Fibroblast of gingiva (primary cell): ENCODE measurements around the gene IFT20.
A peak's percentile ranks its signal among the peaks of the same experiment; 100 is the strongest.

Experiments used
- DNase-seq: peaks from one replicate; pipeline ENCODE4 v3.0.0-alpha.2; 2011; ENCODE audit warnings: low read depth

IFT20 gene

DNA sequence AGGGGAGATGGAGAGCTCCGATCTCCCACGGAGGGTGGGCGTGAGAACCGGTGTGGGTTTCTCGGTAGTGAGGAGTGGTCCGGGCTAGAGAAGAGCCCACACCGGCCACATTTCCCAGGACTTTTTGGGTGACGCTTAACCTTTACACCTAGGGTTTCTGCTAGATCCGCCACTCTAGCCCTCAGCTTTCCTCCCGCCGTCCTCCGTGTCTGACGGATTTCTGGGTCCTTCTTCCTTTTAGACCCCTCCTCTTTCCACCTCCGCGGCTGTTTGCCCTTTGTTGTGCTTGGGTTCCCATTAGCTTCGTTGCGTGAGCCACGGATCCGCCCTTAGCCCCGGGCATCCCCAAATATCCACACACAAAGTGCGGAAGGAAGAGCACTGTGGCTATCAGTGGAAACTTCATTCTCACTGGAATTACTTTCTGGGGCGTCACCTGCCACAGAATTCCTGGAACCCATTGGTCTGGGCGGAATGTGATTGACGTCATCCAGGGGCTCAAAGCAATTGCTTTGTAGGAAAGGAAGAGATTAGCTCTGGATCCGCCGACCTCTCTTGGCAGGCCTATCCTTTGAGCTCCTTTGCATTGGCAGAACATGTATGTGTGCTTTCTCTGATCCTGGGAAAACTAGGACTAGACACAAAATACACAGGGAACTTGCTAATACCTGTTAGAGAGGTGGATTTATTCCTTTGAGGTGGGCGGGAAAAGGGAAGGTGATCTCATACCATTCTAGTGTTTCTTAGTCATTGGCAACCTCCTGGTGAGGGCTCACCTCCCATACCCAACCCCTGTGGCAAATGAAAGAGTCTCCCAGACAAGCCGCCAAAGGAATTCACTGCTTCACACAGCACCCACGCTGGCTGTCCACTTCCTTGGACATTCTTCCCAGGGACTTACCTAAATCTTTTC is 943 bp upstream of the IFT20 start:
- DNase-seq = peak; percentile 71

GRCh38 chr17:28334666-28335200 is 539 bp downstream of the IFT20 start:
- DNase-seq = peak; percentile 15

GRCh38 chr17:28334171-28334570 is 1.1 kb downstream of the IFT20 start:
- DNase-seq = peak; percentile 20

DNA sequence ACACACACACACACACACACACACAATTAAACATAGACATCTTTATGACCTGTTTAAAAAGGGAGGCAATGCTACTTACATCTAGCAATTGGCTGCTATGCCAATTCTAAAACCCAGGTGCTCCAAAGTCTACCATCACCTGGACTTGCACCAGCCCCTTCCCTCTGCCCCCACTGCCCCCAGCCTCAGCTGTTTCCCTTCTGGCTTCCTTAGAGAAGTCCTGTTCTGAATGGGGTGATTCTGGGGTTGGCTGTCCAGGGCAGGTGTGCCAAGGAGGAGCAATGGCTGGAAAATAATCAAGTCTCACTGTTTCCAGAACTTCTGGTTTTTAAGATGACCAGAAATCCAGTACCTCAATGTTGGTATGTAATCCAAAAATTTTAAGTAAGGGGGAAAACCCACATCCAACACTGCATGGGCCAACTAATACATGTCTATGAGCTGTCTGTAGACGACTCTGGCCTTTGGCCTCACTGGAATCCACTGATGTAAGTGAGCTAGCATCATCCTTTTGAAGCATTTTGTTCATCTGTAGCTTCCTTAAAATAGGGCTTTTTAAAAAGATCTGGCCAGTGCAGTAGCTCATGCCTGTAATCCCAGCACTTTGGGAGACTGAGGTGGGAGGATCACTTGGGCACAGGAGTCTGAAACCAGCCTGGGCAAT is 2.1 kb downstream of the IFT20 start:
- DNase-seq = no peak

DNA sequence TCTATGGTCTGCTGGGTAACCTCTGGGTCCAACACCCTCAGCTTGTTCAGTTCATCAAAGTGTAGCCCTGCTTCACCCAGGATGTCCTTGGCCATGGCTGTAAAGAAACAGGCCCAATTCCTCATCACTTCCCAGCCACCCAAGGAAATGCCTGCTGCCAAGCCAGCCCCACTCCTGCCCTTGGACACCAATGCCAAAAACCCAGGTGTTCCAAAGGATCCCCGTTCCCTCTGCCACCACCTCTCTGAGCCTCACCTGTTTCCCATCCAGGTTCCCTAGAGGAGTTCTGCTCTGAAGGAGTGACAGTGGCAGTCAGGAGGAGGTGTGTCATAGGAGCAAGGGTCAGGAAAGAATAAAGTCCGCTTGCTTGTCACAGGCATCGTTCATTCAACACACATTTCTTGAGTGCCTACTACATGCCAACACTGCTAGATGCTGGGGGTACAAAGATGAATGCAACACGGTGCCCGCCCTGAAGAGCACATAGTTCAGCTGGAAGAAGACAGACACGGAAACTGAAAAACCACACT is 3.3 kb downstream of the IFT20 start:
- no peak for DNase-seq

- DNase-seq = no peak
These were observed 4.6 kb downstream of the IFT20 start for GRCh38 chr17:28330671-28331070.

DNA sequence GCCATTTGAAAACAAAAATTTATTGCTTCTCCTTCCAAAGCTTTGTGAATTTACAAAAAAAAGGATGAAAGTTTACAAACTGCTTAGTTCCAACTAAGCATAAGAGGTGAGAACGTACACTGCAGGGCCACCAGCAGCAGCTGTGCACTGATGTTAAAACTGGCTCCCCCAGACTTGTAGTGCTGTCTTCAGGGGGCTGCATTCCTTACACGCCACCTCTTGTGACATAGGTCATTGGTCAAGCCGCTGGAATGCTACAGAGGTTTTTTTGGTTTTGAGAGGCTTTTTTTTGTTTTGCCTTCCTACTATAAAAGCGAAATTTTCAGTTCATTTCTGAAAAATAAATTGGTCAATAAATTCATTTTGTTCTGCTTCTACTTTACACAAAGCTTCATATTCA is 6.9 kb downstream of the IFT20 start:
- DNase-seq = peak; percentile 19

DNA sequence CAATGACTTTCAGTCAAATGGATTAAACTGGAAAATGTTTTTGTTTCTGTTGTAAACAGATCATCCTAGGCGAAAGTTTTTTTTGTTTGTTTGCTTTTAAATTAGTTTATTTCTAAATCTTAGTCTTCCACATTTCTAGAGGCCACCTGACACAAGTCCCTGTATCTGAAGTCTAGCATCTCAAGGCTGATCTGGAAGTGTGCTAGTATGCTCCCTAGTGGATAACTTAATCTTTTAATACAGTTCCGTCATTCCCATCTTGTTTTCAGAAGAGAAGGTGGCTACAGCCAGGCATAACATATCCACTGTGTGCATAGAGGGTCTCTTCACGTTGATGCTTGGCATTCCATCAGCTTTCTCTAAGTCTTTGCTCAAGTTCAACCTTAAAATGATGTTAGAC is 7.6 kb downstream of the IFT20 start:
- peak; percentile 15 for DNase-seq

GRCh38 chr17:28327031-28327607 is 8.2 kb downstream of the IFT20 start:
- DNase-seq = no peak

- no peak for DNase-seq
These were observed 9.2 kb downstream of the IFT20 start for GRCh38 chr17:28326114-28326513.

GRCh38 chr17:28325211-28325610 is 10.1 kb downstream of the IFT20 start:
- no peak for DNase-seq

GRCh38 chr17:28324781-28325180 is 10.5 kb downstream of the IFT20 start:
- no peak for DNase-seq

- DNase-seq = no peak
These were observed 11.0 kb downstream of the IFT20 start for GRCh38 chr17:28324267-28324745.

DNA sequence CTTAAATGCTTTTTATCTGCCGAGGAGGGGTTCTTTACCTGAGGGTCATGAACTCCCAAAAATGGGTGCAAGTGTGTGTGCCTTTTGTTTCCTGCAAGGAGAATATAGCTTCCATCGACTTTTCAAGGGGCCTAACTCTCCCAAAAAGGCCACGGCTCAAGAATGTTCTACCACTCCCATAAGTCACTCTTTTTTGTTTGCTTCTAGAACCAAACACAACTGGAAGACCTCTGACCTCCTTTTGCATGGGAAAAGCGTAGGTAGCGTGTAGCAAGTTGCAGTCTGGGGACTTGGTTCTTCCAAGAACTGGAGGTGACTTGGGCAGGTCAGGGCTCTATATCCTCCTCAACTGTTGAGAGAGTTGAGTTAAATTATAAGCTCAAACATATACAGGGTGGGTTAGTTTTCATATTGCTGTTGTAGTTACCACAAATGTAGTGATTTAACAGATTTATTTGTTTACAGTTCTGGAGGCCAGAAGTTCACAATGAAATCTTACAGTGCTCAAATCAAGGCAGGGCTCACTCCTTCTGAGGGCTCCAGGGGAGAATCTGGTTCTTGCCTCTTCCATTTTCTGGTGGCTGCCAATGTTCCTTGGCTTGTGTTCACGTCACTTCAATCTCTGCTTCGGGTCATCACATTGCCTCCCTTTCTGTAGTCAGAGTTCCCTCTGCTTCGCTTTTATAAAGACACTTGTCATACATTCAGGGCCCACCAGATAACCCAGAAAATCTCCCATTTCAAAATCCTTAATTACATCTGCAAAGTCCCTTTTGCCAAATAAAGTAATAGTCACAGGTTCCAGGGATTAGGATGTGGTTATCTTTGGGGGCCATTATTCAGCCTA is 14.8 kb downstream of the IFT20 start:
- no peak for DNase-seq

GRCh38 chr17:28319598-28319935 is 15.7 kb downstream of the IFT20 start:
- no peak for DNase-seq

DNA sequence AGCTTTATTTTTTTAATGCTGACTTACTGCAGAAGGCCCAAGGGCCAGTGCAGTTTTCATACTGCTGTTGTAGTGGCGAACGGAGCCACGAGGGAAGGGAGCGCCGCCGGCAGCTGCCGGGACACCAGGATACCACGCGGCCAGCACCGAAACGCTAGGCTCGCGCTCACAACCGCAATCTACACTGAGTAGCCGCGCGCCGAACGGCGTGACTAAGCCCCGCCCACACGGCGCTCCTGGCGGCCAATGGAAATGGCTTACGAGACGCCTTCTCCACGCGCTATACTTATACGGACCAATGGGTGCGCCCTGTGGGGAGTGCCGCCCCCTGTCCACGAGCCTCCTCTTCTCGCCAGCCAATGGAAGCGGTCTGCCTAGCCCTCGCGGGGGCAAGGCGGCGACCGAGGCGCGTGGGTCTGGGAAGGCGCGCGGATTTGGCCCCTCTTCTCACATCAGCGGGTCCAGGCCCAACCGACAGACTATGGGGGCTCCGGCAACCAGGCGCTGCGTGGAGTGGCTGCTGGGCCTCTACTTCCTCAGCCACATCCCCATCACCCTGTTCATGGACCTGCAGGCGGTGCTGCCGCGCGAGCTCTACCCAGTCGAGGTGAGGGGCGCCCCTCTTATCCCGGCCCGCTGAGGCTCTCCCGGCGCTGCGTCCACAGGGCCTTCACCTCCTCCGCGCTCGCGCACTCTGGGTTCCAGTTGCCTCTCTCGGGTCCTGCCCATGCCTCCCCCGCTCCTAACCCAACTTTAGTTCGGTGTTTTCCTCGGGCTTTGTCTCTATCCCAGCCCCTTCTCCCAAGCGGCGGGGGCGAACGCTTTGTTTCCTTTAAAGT is 16.3 kb downstream of the IFT20 start, which contains the start of gene TMEM97:
Gene TMEM97, plus strand, starts transcription at position 442 of the 839 bp plus-strand sequence. Its CDS starts 40 bp downstream, at position 482.
- peak; percentile 97 for DNase-seq

- DNase-seq = no peak
These were observed 17.1 kb downstream of the IFT20 start for GRCh38 chr17:28317966-28318758.

GRCh38 chr17:28317099-28317965 is 17.9 kb downstream of the IFT20 start:
- DNase-seq = no peak
